ENCODE results near the gene ETF1. TPM values are rescaled to one million over a fixed set of nuclear protein-coding genes. Genes with fewer than 3 reads are reported as not detected.

Gene ETF1
- total and polyA plus RNA-seq, 2 donors (not counting 1 experiment from before 2014, with no cell fraction given): 10.2 to 50.5 TPM

DNA sequence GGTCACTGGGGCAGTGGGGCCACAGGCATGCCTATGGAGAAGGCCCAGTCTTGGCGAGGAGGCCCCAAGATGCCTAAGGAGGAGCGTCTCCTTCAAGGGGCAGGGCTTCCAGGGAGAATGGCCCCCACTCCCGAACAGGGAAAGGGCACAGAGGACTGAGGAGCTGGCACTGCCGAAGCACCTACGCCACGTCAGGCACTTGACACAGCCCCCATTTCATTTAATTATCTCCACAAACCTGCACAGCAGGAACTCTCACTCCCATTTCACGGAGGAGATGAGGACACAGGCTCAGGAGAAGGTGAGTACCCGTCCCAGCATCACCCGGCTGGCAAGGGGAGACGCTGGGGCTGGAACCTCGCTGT lies 51.8 kb downstream of the ETF1 start:
- peaks cover 6% of the 10 kb centered on the region for H3K4me1 Mint-ChIP-seq
- Histone ChIP-seq H3K4me3 (ENCODE audit: control extremely low read depth in 1 of 5, extremely low read depth in 1 of 5, insufficient read depth in 1 of 5, low read depth in 2 of 5, low read length in 4 of 5) (peak overlapping the region in 4 of 5 experiments; percentile 35 to 56 (median 52)), H3K27ac (ENCODE audit: low read length in 2 of 2) (no peak overlapping the region), H3K9ac (ENCODE audit: low read length) (peak overlapping the region; percentile 67), H3K4me2 (replicated peaks; ENCODE audit: low read depth, low read length, poor library complexity, severe bottlenecking) (peak overlapping the region; percentile 93), H3K9me3 (ENCODE audit: control extremely low read depth in 1 of 3, control insufficient read depth in 2 of 3, insufficient read depth in 1 of 3, low read length in 2 of 3) (peaks cover 0 to 16% (median 0%) of the 10 kb centered on the region in 3 donors), H3K4me1 (ENCODE audit: control insufficient read depth in 2 of 2, insufficient read depth in 2 of 2, low read length in 2 of 2) (peaks cover 19% of the 10 kb centered on the region in 2 donors), H4K20me1 (ENCODE audit: control insufficient read depth, insufficient read depth, low read length, poor library complexity, severe bottlenecking) (peaks cover 17% of the 10 kb centered on the region), H3K79me2 (ENCODE audit: control insufficient read depth, insufficient read depth, low read length) (no peaks in the 10 kb centered on the region), H3K27me3 (replicated peaks in 1 of 4; ENCODE audit: control extremely low read depth in 1 of 4, control insufficient read depth in 3 of 4, insufficient read depth in 4 of 4, low read length in 3 of 4) (peaks cover 0 to 48% (median 29%) of the 10 kb centered on the region in 4 experiments), H3K36me3 (replicated peaks in 1 of 2; ENCODE audit: control extremely low read depth in 1 of 2, control insufficient read depth in 1 of 2, extremely low read depth in 1 of 2, insufficient read depth in 2 of 2, low read length in 1 of 2) (no peaks in the 10 kb centered on the region), H2AFZ (ENCODE audit: insufficient read depth, low read depth, low read length, poor library complexity, severe bottlenecking) (peak overlapping the region; percentile 75)
- TF ChIP-seq EZH2 (IDR thresholded peaks at IDR 0.05; ENCODE audit: borderline replicate concordance, insufficient read depth, low read depth, low read length, poor library complexity, severe bottlenecking): no peak
- TF ChIP-seq, protein P1, sequence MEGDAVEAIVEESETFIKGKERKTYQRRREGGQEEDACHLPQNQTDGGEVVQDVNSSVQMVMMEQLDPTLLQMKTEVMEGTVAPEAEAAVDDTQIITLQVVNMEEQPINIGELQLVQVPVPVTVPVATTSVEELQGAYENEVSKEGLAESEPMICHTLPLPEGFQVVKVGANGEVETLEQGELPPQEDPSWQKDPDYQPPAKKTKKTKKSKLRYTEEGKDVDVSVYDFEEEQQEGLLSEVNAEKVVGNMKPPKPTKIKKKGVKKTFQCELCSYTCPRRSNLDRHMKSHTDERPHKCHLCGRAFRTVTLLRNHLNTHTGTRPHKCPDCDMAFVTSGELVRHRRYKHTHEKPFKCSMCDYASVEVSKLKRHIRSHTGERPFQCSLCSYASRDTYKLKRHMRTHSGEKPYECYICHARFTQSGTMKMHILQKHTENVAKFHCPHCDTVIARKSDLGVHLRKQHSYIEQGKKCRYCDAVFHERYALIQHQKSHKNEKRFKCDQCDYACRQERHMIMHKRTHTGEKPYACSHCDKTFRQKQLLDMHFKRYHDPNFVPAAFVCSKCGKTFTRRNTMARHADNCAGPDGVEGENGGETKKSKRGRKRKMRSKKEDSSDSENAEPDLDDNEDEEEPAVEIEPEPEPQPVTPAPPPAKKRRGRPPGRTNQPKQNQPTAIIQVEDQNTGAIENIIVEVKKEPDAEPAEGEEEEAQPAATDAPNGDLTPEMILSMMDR (IDR thresholded peaks at IDR 0.05): no peak
- H3K27me3 Mint-ChIP-seq: peaks cover 32% of the 10 kb centered on the region
- DNase-seq (no peak), ATAC-seq (ENCODE audit: low read depth) (no peak)
- CTCF ChIA-PET: no interaction called here
- WGBS (ENCODE audit: insufficient coverage): 70% methylated on average over 7 of the region's 11 CpGs
- intact Hi-C loops (cut with micrococcal nuclease): no loop called here
- POLR2A ChIA-PET: interaction anchor here (1.6 kb wide), 1 partner anchor 27 kb away, joined by 5 read pairs; the partner anchor contains the start of gene EGR1
- H3K9me3 Mint-ChIP-seq (ENCODE audit: insufficient read depth): no peaks in the 10 kb centered on the region
- H3K27ac Mint-ChIP-seq: no peak overlapping the region
- H3K4me3 Mint-ChIP-seq: peak overlapping the region; percentile 73

DNA sequence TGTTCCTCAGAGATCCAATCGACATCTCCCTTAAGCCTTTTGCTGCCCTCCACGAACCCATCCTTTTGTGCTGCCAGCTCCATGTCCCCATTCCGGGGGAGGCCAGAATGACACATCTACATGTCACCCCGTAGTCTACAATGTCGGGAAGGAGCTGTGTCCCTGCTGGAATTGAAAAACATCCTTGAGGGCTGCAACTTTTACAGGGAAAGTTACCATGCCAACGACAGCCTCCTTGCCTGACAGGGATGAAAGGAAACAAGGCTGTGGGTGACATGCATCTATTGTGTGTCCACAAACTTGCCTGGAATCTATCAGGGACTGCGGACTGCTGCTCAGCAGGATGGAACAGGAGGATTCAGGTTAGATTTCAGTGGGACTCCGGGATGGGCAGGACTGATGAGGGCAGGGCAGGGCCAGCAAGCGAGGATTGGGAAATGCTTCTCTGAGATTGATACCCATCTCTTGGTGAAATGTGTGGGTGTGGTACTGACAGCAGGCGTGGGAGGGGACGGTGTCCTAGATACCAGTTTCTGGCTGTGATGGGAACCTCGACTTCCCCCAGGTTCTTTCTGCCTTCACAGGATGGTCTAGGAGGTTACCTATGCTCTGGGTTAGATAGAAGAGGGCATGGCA lies 52.3 kb downstream of the ETF1 start:
- POLR2A ChIA-PET: interaction anchor here (1.6 kb wide), 1 partner anchor 26 kb away, joined by 5 read pairs; the partner anchor contains the start of gene EGR1
- TF ChIP-seq EZH2 (IDR thresholded peaks at IDR 0.05; ENCODE audit: borderline replicate concordance, insufficient read depth, low read depth, low read length, poor library complexity, severe bottlenecking): no peak
- TF ChIP-seq, protein P1 (IDR thresholded peaks at IDR 0.05): no peak
- H3K9me3 ChIP-seq (ENCODE audit: control extremely low read depth in 1 of 3, control insufficient read depth in 2 of 3, insufficient read depth in 1 of 3, low read length in 2 of 3): peaks cover 0 to 16% (median 0%) of the 10 kb centered on the region in 3 donors
- WGBS (ENCODE audit: insufficient coverage): 90% methylated on average over 12 of the region's 12 CpGs
- Mint-ChIP-seq H3K4me3 (peak overlapping the region; percentile 73), H3K27ac (no peak overlapping the region), H3K27me3 (peaks cover 32% of the 10 kb centered on the region), H3K4me1 (peaks cover 6% of the 10 kb centered on the region), H3K9me3 (ENCODE audit: insufficient read depth) (no peaks in the 10 kb centered on the region)
- no peak overlapping the region for H2AFZ ChIP-seq (ENCODE audit: insufficient read depth, low read depth, low read length, poor library complexity, severe bottlenecking)
- H3K27ac ChIP-seq (ENCODE audit: low read length in 2 of 2): no peak overlapping the region
- no peak for DNase-seq
- H3K36me3 ChIP-seq (replicated peaks in 1 of 2; ENCODE audit: control extremely low read depth in 1 of 2, control insufficient read depth in 1 of 2, extremely low read depth in 1 of 2, insufficient read depth in 2 of 2, low read length in 1 of 2): no peaks in the 10 kb centered on the region
- no peaks in the 10 kb centered on the region for H3K79me2 ChIP-seq (ENCODE audit: control insufficient read depth, insufficient read depth, low read length)
- CTCF ChIA-PET: interaction anchor here (1.3 kb wide), 1 partner anchor 26 kb away, joined by 7 read pairs; the partner anchor contains the start of gene EGR1
- H3K4me1 ChIP-seq (ENCODE audit: control insufficient read depth in 2 of 2, insufficient read depth in 2 of 2, low read length in 2 of 2): peaks cover 19% of the 10 kb centered on the region in 2 donors
- peaks cover 17% of the 10 kb centered on the region for H4K20me1 ChIP-seq (ENCODE audit: control insufficient read depth, insufficient read depth, low read length, poor library complexity, severe bottlenecking)
- peaks cover 0 to 48% (median 29%) of the 10 kb centered on the region in 4 experiments for H3K27me3 ChIP-seq (replicated peaks in 1 of 4; ENCODE audit: control extremely low read depth in 1 of 4, control insufficient read depth in 3 of 4, insufficient read depth in 4 of 4, low read length in 3 of 4)
- peak overlapping the region; percentile 93 for H3K4me2 ChIP-seq (replicated peaks; ENCODE audit: low read depth, low read length, poor library complexity, severe bottlenecking)
- intact Hi-C loops (cut with micrococcal nuclease): no loop called here
- no peak overlapping the region for H3K4me3 ChIP-seq (ENCODE audit: control extremely low read depth in 1 of 5, extremely low read depth in 1 of 5, insufficient read depth in 1 of 5, low read depth in 2 of 5, low read length in 4 of 5)
- no peak overlapping the region for H3K9ac ChIP-seq (ENCODE audit: low read length)
- ATAC-seq (ENCODE audit: low read depth): no peak

All from B cell (primary cell).